ENCODE measurements around the gene SRRT.

The SRRT gene

DNA sequence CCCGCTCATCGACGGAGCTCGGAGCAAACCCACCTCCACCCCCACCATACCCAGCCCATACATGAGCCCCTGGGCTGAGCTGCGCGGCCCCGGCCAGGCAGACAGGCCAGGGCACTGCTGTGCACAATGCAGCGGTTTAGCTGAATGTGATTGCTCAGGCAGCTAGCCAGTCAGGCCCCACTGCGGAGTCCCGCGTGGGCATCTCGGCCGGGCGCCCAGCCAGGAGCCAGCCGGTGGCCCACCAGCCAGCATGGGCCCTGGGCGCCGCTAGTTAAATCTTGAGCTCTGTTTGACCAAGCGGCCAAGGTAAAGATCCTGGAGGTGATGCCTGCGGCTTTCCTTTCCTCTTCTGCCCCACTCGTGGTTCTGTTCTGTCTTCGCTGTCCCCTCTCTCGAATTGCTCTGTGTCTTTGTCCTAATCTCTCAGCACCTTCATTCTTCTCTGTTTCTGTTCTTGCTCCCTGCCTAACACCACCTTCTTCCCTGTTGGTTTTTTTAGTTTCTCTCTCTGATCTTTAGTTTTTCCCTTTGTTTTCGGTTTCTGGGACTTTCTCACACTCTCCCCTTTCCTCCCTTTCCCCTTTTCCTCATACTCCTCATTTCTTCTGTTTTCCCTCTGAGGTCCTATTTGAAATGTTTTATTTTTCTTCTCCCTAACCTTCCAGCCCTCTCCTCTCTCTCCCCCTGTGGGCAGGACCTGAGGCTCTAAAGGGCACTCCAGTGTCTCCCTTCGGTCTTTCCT lies 8.1 kb downstream of the SRRT start:
- DNase-seq, result no peak

DNA sequence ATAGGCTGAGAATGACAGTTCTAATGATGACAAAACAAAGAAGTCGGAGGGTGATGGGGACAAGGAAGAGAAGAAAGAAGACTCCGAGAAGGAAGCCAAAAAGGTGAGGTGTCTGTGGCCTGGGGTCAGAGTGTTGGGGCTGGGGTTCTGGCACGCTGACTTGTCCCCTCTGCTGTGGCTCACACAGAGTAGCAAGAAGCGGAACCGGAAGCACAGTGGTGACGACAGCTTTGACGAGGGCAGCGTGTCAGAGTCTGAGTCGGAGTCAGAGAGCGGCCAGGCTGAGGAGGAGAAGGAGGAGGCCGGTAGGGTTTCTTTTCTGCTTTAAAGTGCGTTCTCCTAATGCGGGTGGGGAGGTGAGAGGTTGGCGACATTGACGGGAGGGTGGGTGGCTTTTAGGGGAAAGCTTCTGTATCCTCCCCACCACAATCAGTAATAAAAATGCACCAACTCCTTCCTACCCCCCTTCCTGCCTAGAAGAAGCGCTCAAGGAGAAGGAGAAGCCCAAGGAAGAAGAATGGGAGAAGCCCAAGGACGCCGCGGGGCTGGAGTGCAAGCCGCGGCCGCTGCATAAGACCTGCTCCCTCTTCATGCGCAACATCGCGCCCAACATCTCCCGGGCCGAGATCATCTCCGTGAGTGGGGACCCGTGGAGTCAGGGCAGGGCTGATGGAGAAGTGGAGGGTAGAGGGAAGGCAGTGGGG lies 10.0 kb downstream of the SRRT start:
- peak; percentile 77 for DNase-seq

GRCh38 chr7:100885440-100886141 lies 10.7 kb downstream of the SRRT start:
- DNase-seq, result no peak

DNA sequence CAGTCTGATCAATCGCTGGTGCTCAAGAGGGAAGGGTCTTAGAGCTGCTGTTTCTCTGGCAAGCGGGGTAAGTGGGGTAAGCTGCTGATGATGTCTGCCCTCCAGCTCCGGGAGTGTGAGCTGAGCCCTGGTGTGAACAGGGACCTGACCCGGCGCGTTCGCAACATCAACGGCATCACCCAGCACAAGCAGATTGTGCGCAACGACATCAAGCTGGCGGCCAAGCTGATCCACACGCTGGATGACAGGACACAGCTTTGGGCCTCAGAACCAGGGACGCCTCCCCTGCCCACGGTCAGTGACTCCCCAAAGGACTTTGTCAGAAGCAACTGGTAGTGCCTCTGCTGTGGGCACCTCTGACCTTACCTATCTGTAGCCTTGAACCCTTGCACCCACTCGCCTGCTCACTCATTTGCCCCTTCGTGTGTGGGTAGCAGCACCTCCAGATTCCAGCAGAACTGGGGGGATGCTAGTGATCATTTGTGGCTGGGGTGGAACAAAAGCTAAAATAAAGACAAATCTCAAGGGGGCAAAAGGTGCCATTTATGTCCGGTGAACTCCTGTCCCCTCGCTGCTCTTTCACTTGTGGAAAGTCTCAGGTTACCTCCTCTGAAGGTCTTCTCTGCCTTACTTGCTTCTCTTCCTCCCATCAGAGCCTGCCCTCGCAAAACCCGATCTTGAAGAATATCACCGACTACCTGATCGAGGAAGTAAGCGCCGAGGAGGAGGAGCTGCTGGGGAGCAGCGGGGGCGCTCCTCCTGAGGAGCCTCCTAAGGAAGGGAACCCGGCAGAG lies 11.4 kb downstream of the SRRT start:
- DNase-seq, result no peak

- DNase-seq, result no peak
These were observed 12.1 kb downstream of the SRRT start for GRCh38 chr7:100886936-100887515.

GRCh38 chr7:100887516-100888290 lies 12.8 kb downstream of the SRRT start:
- peak; percentile 74 for DNase-seq

GRCh38 chr7:100888291-100888987 lies 13.5 kb downstream of the SRRT start:
- DNase-seq, result no peak

DNA sequence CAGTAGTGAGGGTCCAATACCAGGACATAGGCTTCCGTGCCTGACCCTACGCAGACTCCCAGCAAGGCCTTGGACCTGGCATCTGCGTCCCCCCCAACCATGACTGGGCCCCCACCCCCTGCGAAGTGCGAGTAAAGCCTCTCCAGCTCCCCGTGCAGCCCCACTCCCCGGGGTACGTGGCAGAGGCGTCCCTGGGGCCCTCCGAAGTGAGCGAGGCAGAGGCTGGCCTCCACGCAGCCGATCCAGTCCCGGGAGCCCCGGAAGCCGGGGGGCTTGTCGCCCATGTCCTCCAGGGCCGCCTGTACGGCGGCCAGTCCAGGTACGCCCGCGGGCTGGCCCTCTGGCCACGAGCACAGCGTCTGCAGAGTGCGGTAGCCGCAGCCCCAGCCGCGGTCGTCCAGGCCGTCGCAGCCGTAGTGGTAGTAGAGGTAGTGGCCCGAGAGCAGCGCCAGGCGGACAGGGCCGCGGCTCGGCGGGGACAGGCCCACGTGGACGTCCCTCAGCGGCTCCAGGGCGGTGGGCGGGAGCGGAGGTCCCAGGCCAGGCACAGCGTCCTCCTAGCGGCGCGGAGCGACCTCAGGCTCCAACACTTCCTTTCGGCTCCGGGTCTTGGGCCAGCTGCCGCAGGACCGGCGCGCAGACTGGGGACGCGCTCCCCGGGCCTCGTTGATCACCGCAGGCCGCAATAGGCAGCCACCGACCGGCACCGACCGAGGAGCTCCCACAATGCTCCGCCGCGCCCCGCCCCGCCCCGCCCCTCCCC lies 14.3 kb downstream of the SRRT start, which contains the start of gene UFSP1:
TSS of gene UFSP1 (minus strand) at position 728 of the 763 bp plus-strand sequence. CDS start at position 284, 444 bp downstream.
- DNase-seq, result no peak

DNA sequence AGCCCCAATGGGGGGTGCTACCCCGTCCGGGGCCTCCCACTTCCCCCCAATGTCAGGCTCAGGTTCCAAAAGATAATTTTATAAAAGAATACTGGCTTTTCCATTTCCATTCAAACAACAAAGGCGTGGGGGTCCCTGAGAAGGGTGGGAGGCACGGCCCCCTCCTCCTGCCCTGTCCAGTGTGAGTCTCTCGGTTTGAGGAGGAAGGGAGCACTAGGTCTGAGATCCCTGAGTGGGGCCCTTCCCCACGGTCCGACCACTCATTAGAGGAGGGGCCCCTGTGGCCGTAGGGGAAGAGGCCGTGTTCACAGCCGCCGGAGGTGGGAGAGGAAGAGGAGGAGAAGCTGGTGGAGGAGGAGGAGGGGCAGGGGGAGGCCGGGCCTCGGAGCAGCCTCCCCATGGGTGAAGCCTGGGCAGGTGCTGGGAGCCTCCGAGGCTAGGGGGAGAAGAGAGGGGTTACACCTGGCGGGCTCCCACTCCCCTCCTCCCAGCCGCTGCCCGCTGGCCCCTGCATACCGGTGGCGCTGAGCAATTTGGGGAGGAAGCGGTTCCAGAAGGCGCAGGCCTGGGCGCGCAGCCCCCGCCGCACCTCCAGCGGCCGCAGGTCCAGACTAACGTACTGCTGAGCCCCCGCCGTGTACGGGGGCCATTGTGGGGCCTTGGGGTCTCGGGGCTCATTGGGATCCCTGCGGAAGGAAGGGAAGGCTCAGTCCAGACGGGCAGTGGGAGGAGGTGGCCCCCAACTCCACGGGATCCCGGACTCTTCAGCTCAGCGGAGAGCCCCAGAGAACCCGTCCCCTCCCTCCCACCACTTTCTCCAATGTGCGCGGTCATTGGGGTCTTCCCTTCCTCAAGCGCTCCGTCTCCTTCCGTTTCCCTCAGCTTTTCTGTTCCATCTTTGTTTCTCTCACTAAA lies 16.0 kb downstream of the SRRT start:
- no peak for DNase-seq

DNA sequence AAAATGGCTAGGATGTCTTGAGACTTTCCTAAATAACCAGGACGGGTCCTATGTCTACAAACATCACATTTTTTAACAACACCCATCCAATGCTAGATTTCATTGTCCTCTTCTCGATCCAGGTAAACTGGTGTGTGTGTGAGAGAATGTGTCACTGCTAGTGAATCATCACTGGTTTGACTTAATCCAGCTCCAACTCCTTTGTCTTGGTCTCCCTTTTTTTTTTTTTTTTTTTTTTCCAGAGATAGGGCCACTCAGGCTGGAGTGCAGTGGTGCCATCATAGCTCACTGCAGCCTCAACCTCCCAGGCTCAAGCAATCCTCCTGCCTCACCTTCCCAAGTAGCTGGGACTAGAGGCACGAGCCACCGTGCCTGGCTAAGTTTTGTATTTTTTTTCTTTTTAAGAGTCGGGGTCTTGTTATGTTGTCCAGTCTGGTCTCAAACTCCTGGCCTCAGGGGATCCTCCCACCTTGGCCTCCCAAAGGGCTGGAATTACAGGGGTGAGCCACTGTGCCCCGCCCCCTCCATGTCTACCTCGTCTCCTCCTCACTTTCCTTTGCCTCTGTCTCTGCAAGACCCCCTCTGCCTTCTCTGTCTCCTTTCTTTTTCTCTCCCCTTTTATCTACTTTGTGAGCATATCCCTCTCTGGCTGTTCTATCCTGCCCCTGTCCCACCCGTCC lies 16.8 kb downstream of the SRRT start:
- DNase-seq, result no peak

DNA sequence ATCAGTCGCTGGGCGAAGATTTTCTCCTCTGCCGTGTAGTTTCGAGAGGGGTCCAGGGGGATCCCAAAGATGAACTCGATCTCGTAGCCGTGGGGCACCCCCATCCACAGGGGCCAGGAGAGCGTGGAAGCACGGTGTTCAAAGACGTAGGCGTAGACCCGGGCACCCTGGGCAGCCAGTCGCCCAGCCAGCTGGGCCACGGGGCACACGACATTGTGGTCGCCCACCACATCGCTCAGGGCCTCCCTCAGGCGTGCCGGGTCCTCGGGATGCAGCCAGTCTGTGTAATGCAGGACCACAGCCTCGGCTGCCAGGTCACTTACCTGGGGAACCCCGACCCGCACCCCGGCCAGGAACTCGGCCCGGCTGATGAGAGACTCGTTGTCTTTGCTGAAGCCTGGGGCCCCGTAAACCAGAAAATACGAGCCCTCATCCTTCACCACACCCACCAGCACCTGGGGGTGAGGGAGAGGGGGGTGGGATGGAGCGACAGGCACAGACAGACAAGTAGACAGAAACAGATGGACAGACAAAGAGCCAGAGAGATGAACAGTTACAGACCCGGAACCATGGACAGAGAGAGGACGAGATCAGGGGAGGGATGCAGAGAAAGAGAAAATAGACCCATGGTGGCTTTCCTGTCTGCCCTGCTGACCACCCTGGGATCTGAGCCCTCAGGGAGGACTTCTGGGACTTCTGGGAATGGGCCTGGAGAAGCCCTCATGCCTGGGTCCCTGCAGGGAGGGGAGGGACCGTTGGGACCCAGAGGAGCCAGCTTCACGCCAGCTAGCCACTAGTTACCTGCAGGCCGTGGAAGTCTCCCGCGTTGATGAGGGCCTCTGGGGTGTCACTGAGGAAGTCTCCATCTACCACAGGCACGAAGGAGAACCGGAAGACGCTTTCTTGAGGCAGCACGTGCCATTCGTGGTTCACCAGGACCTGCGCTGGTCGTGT lies 17.7 kb downstream of the SRRT start:
- no peak for DNase-seq

GRCh38 chr7:100893318-100893895 lies 18.5 kb downstream of the SRRT start:
- no peak for DNase-seq

GRCh38 chr7:100893910-100894721 lies 19.2 kb downstream of the SRRT start:
- no peak for DNase-seq

GRCh38 chr7:100894860-100895700 lies 20.2 kb downstream of the SRRT start:
- peak; percentile 61 for DNase-seq

DNA sequence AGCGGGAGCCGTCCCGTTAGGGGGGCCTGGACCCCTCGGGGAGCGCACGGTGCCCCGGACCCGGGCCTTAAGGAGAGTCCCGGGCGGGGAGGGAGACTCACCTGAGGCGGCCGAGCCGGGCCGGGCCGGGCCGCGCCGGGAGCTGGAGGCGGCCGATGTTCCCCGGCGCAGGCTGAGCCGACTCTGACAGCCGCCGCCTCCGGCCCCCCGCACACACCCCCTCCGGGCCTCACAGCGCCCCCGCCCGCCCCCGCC lies 20.7 kb downstream of the SRRT start, which contains the start of gene ACHE:
TSS of gene ACHE (minus strand) at position 188 of the 255 bp plus-strand sequence. CDS start 1,656 bp downstream, outside the sequence.
- DNase-seq, result no peak

Data from CD4-positive, alpha-beta T cell treated with Interleukin-10 for 1 hour (primary cell).